ENCODE data around the gene PCAT6.

DNA sequence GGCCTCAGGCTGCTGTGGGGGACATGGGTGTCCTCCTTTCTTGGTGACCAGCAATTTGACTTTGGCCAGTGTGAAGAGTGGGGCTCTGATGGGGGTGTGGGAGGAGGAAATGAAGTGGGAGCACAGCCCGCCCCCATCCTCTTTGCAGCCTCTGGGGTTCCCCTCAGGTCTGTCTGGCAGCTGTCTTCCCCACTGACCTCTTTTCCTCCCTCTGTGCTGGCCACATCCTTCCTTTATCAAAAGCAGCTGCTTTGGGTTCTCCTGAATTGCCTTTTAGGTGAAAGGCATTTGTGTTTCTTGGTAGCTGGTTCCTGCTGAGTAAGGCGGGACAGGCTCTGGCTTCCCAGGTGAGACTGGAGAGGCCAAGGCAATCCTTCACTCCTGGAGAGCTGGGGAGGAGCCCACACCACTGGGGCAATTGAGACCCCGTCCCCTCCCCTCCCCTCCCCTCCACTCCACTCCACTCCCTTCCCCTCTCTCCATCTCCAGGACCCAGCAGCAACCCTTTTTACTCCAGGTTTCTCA is 24.9 kb downstream of the PCAT6 start:
- no peak for TF ChIP-seq CTCF (IDR thresholded peaks at IDR 0.05)
- no peak for TF ChIP-seq POLR2AphosphoS5 (IDR thresholded peaks at IDR 0.05; ENCODE audit: low read depth, low read length)
- no peak for TF ChIP-seq TCF7L2 (IDR thresholded peaks at IDR 0.05; ENCODE audit: low read depth, low read length)
- no peak for TF ChIP-seq SIN3A (IDR thresholded peaks at IDR 0.05; ENCODE audit: borderline replicate concordance, insufficient read depth, low read depth, low read length)
- TF ChIP-seq, protein P1, sequence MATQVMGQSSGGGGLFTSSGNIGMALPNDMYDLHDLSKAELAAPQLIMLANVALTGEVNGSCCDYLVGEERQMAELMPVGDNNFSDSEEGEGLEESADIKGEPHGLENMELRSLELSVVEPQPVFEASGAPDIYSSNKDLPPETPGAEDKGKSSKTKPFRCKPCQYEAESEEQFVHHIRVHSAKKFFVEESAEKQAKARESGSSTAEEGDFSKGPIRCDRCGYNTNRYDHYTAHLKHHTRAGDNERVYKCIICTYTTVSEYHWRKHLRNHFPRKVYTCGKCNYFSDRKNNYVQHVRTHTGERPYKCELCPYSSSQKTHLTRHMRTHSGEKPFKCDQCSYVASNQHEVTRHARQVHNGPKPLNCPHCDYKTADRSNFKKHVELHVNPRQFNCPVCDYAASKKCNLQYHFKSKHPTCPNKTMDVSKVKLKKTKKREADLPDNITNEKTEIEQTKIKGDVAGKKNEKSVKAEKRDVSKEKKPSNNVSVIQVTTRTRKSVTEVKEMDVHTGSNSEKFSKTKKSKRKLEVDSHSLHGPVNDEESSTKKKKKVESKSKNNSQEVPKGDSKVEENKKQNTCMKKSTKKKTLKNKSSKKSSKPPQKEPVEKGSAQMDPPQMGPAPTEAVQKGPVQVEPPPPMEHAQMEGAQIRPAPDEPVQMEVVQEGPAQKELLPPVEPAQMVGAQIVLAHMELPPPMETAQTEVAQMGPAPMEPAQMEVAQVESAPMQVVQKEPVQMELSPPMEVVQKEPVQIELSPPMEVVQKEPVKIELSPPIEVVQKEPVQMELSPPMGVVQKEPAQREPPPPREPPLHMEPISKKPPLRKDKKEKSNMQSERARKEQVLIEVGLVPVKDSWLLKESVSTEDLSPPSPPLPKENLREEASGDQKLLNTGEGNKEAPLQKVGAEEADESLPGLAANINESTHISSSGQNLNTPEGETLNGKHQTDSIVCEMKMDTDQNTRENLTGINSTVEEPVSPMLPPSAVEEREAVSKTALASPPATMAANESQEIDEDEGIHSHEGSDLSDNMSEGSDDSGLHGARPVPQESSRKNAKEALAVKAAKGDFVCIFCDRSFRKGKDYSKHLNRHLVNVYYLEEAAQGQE (IDR thresholded peaks at IDR 0.05; ENCODE audit: insufficient read depth in 1 of 2, low read depth in 2 of 2, low read length in 1 of 2) = no peak

All from Panc1 (cell line).